Activated naive CD4-positive, alpha-beta T cell treated with anti-CD3 and anti-CD28 coated beads, Interleukin-2, amount 10 ng/mL, durations not matched to agents 5 hours and 36 hours (primary cell): ENCODE results near the gene C9orf40. TPM values are rescaled to one million over a fixed set of nuclear protein-coding genes. Genes with fewer than 3 reads are reported as not detected.

ENCODE experiments used
- total RNA-seq, 2 experiments: library from RNA; stranded (reverse); gene quantifications; one replicate each; pipeline ENCODE4 v1.2.3, GENCODE V29; 2021

The C9orf40 gene
- 10 to 100 TPM; 15.1 to 16.6 TPM for total RNA-seq

GRCh38 chr9:74952201-74953151 lies at the start of gene C9orf40:
TSS of gene C9orf40 (minus strand) at chr9:74952912. CDS start at chr9:74952611, 301 bp downstream.

Other genes starting within 250 kb of the C9orf40 start
- not detected for gene TRPM6, start 65.0 kb downstream of the C9orf40 start, total RNA-seq
- 10 to 100 TPM; 27.7 to 28.0 TPM for gene CARNMT1, start 75.4 kb upstream of the C9orf40 start, total RNA-seq
- 10 to 100 TPM; 43.5 to 50.2 TPM for gene NMRK1, start 135.2 kb upstream of the C9orf40 start, total RNA-seq
- 100 to 1,000 TPM; 103 to 108 TPM for gene OSTF1, start 135.6 kb upstream of the C9orf40 start, total RNA-seq